GM12874 (cell line): ENCODE data around the gene HRAS.

Source experiments
- TF ChIP-seq, protein P1 (sequence below): IDR thresholded peaks from 2 replicates; pipeline ENCODE4 v1.5.1; 2011; ENCODE audit warnings: low read depth, mild to moderate bottlenecking, control low read depth, low read length, moderate library complexity; ENCODE audit not compliant: insufficient read depth

The HRAS gene

DNA sequence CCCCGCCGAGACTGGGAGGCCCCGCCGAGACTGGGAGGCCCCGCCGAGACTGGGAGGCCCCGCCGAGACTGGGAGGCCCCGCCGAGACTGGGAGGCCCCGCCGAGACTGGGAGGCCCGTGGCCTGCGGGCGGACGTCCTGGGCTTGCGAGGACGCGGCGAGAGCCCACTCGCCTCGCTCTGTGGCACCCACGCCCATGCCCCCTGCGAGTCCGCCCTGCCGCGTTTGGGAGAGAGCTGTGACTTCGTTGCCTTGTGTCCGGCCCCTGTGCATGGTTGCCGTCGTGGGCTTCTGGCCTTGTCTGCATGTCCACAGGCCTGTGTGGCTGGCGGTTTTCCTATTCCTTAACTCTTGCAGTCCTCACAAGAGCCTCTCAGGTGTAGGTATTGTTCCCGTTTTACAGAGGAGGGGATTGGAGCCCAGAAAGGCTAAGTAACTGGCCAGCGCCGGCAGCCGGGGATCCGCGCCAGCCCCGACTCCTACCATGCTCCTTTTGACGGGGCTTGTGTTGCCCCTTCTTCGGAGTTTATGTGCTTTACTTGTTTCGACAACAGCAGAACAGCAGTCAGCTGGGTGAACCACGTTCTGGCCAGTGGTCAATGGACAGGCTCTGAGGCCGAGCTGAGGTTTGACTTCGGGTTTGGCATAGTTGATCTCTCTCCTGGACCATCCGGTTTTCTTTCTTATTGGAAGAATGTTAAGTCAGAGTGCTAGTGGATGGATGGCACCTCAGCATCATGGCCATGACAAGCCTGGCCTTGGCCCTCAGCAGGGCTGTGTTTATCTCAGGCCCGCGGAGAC, 41.6 kb upstream of the HRAS start:
- TF ChIP-seq, protein P1, sequence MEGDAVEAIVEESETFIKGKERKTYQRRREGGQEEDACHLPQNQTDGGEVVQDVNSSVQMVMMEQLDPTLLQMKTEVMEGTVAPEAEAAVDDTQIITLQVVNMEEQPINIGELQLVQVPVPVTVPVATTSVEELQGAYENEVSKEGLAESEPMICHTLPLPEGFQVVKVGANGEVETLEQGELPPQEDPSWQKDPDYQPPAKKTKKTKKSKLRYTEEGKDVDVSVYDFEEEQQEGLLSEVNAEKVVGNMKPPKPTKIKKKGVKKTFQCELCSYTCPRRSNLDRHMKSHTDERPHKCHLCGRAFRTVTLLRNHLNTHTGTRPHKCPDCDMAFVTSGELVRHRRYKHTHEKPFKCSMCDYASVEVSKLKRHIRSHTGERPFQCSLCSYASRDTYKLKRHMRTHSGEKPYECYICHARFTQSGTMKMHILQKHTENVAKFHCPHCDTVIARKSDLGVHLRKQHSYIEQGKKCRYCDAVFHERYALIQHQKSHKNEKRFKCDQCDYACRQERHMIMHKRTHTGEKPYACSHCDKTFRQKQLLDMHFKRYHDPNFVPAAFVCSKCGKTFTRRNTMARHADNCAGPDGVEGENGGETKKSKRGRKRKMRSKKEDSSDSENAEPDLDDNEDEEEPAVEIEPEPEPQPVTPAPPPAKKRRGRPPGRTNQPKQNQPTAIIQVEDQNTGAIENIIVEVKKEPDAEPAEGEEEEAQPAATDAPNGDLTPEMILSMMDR: no peak

DNA sequence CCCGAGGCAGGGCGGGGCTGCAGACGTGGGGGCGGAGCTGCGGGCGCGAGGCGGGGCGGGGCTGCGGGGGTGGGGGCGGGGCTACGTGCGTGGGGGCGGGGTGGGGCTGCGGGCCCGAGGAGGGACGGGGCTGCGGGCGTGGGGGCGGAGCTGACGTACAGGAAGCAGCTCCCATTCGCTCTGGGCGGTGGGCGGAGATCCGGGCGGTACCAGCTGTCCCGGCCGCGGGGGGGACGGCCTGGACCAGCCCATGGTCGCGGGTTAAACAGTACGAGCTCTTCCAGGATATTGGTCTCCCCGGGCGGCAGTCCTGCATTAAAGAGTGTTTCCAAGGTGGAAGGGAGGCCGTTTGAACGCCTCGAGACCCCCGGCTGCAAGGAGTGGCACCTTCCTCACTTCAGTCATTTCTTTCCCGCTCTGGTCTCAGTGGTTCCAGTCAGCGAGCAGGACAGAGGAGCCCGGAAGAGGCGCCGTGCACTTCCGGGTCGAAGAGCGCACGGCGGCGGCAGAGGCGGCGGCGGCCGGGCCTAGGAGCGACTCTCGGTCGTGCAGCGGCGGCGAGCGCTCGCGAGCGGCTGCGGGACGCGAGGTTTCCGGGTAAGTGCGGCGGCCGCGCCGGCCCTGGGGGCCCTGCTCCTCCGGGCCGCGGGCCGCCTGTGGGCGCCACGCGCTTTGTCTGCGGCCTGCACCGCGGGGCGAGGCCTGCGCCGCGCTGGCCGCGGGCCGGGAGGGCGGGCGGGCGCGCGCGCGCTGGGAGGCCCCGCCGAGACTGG, 40.8 kb upstream of the HRAS start, which contains the start of gene PHRF1:
Gene PHRF1 (plus strand): TSS at position 475 of the 773 bp plus-strand sequence. CDS start 5,043 bp downstream, outside the sequence.
- TF ChIP-seq, protein P1: no peak

DNA sequence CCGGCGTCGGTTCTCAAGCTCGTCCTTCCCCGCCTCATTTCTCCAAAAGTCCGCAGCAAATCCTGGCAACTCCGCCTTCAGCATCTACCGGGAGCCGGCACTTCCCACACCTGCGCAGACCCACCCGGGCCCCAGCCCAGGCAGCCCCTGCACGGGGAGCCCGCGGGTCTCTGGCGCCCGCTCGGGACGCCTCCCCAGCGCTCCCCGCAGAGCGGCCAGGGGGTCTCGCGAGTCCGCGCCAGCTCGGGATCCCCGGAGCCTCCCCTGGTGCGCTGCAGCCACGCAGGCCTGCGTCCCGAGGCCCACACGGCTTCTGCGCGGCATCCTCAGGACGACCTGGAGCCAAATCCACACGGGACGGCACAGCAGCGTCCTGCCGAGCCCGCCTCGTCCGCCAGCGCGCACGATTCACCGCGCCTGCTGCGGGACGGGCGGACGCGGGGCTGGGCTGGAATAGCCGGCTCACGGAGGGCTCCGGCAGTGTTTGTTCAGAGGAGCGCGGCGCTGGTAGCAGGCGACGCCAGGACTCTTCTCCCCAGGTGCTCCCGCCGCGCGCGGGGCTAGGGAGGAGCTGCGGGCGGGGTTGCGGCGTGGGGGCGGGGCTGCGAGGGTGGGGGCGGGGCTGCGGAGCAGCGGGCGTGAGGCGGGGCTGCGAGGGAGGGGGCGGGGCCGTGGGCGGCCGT, 40.1 kb upstream of the HRAS start:
- TF ChIP-seq, protein P1: no peak

DNA sequence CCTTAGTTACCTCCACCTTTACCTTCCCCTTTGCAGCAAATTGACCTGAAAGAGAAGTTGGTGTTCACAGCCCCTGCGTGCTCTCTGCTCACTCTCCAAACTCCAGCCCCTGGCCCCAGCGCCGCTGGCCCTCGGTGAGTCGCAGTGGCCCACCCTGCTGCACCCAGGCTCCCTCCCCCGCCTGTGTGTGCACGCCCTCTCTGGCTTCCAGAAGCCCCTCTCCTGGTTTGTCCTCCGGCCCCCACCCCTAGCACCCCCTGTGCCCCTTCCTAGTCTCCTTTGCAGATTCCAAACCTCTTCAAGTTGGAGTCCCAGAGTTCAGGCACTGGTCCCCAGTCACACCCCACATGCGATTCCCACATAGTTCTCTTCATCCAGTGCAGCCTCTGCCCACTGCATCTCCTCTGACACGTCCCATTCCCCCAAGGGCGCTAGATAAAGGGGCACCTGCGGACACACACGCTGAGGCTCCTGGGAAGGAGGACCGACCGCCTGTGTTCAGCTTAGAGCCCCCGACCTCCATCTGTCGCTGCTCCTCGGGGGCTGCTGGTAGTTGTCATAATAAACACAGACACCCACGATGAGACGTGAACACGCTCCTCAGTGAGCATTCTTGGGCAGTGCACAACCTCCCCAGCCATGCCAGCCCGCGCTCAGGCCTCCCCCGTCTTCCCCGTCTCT, 39.4 kb upstream of the HRAS start:
- TF ChIP-seq, protein P1: no peak

DNA sequence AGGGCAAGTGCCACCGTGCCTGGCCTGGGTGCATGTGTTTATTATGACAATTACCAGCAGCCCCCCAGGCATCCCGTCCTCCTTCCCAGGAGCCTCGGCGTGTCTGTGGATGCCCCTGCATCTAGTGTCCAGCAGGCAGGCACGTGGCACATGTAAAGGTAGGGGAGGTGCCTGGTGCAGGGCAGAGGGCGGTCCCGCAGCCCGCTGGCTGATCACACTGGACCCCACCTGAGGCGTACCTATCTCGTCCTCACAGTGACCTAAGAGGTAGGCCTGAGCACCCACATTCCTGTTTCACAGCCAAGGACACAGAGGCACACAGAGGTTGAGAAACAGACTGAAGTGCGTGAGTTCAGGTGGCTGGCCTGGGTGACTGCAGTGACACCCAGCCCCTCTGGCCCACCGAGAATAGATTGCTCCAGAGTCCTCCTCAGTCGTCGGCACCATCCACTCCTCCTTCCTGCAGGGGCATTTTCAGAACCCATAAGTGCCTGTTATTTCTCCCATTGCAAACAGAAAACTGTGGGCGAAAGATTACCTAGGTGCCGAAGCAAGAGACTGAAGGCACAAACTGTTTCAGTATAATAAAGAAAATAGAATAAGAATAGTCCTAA, 37.9 kb upstream of the HRAS start:
- TF ChIP-seq, protein P1: no peak

DNA sequence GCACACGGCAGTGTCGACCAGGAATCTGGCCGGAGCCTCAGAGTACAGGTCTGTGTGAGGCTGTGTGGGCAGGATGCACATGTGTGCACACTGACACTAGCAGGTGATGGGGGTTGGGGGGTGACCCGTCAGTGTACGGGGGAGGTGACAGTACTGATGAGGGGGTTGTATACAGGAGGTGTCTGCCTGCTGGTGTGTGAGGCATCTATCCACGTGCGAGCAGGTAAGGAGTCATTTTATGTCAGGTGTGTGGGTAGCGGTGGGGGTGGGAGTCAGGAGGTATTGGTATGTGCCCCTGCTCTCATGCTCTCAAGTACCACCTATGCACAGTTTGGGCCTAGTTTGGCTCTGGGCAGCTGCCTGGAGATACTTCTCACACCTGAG, 36.4 kb upstream of the HRAS start:
- TF ChIP-seq, protein P1: no peak
